Daoy (cell line): ENCODE results near the gene SYTL2. TPM values are rescaled to one million over a fixed set of nuclear protein-coding genes. Genes with fewer than 3 reads are reported as not detected.
"Not testable (repeated sequence)": the region's sequence is repeated elsewhere in the genome, so short reads cannot be mapped to it uniquely, and the experiment has no call there.

Experiments used
- DNase-seq: peaks from one replicate; pipeline ENCODE4 v3.0.0-alpha.2; 2015; ENCODE audit warnings: low read depth
- total RNA-seq: library from RNA; depleted of rRNA; stranded (reverse); fragments of >200 nt; shearing (Covaris generic); gene quantifications from 2 replicates; pipeline ENCODE4 v1.2.3, GENCODE V29; 2014

The SYTL2 gene
- total RNA-seq, 1 experiment from 2014 or later: 28.1 TPM

- no peak for DNase-seq
Observed at GRCh38 chr11:85694385-85694980, 116.5 kb downstream of the SYTL2 start.

GRCh38 chr11:85685820-85686459 lies 125.0 kb downstream of the SYTL2 start, which contains the start of gene CCDC89:
Gene CCDC89, minus strand, starts transcription at chr11:85686195. Its CDS starts 65 bp downstream, at chr11:85686130.
- DNase-seq: peak; percentile 89

GRCh38 chr11:85685125-85685819 lies 125.7 kb downstream of the SYTL2 start:
- DNase-seq: peak; percentile 9

- peak; percentile 76 for DNase-seq
Observed at GRCh38 chr11:85682330-85683305, 128.3 kb downstream of the SYTL2 start.

- DNase-seq: peak; percentile 4
Observed at GRCh38 chr11:85680897-85681296, 130.0 kb downstream of the SYTL2 start.

GRCh38 chr11:85679576-85679975 lies 131.4 kb downstream of the SYTL2 start:
- no peak for DNase-seq

GRCh38 chr11:85673393-85673792 lies 137.5 kb downstream of the SYTL2 start:
- no peak for DNase-seq

- no peak for DNase-seq
Observed at GRCh38 chr11:85672105-85672902, 138.6 kb downstream of the SYTL2 start.

- DNase-seq: not testable (repeated sequence)
Observed at GRCh38 chr11:85670949-85671663, 139.8 kb downstream of the SYTL2 start.

GRCh38 chr11:85668157-85668556 lies 142.8 kb downstream of the SYTL2 start:
- DNase-seq: no peak

- DNase-seq: no peak
Observed at GRCh38 chr11:85666687-85667086, 144.3 kb downstream of the SYTL2 start.

- DNase-seq: no peak
Observed at GRCh38 chr11:85665733-85666132, 145.2 kb downstream of the SYTL2 start.

- peak; percentile 96 for DNase-seq
Observed at GRCh38 chr11:85664615-85665481, 146.1 kb downstream of the SYTL2 start, which contains the start of gene CREBZF. Gene CREBZF, minus strand, starts transcription at chr11:85665129. Its CDS starts 254 bp downstream, at chr11:85664875.

GRCh38 chr11:85663753-85664614 lies 147.0 kb downstream of the SYTL2 start:
- DNase-seq: peak; percentile 63

GRCh38 chr11:85663080-85663752 lies 147.7 kb downstream of the SYTL2 start:
- no peak for DNase-seq

GRCh38 chr11:85661972-85662664 lies 148.8 kb downstream of the SYTL2 start:
- DNase-seq: no peak

- no peak for DNase-seq
Observed at GRCh38 chr11:85658180-85658579, 152.8 kb downstream of the SYTL2 start.
